ENCODE data around the gene WFS1. TPM values are rescaled to one million over a fixed set of nuclear protein-coding genes. Genes with fewer than 3 reads are reported as not detected.

Gene WFS1
- total RNA-seq, 1 donor from 2014 or later: 18.9 TPM

DNA sequence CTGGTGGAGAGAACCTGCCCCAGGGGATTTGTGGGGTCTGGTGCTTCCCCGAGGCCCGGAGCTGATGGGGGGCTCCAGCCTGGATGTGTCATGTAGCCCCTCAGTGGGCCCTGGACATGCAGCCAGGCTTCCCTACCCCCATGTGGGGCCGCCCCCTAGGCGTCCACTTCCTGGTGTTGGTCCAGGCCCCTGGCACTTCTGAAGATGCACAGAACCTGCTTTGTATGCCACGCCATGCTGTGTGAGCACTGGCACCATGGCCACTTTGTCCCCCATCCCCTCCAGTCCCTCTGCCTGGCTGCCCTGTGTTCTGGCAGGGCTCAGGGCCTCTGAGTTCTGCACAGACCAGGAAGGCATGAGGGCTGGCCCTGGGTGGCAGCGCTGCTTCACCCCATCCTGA is 29.2 kb downstream of the WFS1 start:
- DNase-seq (ENCODE audit: low read depth, low spot score): no peak

DNA sequence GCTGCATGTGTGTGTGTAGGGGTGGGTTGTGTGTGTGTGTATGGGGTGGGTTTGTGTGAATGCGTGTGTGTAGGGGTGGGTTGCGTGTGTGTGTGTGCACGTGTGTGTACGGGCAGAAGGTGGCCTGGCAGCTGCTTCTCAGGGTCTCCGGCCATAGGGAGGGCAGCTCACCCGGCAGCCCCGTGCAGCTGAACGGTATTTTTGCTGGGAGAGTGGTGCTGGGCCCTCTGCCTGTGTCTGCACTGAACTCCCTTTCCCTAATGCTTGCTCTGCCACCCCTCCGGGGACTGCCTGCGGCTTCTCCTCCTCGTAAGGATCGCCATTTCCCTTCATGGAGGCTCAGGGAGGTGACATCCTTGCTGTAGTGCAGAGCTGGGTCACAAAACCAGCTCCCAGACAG is 30.2 kb downstream of the WFS1 start:
- no peak for DNase-seq (ENCODE audit: low read depth, low spot score)

DNA sequence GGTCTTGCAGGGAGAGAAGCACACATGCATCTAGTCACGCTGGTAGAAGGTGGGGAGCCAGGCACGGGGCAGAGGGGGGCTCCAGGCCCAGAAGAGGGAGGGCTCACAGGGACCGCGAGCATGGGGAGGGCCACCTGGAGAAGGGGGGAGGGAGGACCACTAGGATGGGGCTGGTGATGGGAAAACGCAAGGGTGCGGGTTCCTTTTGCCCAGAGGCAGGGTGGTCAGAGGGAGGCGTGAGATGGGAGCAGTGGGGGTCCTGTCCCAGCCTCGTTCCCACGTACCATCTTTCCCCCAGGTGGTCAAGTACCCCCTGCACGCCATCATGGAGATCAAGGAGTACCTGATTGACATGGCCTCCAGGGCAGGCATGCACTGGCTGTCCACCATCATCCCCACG is 30.7 kb downstream of the WFS1 start:
- DNase-seq (ENCODE audit: low read depth, low spot score): no peak

GRCh38 chr4:6301051-6301731 is 31.5 kb downstream of the WFS1 start:
- no peak for DNase-seq (ENCODE audit: low read depth, low spot score)

- DNase-seq (ENCODE audit: low read depth, low spot score): no peak
Measured at GRCh38 chr4:6301732-6302442, 32.2 kb downstream of the WFS1 start.

GRCh38 chr4:6302869-6303268 is 33.2 kb downstream of the WFS1 start:
- no peak for DNase-seq (ENCODE audit: low read depth, low spot score)

DNA sequence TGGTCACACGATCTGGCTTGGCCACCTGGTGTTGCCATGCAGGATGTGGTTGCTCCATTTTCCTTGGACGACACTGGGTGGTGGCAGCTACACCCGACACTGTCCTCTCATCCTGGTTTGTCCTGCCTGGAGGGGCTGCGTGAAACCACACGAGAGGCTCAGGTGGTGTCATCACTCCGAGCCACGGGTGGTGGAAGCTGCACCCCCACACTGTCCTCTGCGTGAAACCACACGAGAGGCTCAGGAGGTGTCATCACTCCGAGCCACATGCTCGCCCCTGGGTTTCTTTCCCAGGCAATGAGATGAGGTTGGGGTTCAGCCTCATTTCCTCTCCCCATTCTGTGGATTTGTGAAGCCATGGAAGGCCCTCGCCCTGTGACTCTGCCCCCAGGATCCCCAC is 34.3 kb downstream of the WFS1 start:
- DNase-seq (ENCODE audit: low read depth, low spot score): no peak

- no peak for DNase-seq (ENCODE audit: low read depth, low spot score)
Measured at GRCh38 chr4:6306299-6306698, 36.6 kb downstream of the WFS1 start.

- no peak for DNase-seq (ENCODE audit: low read depth, low spot score)
Measured at GRCh38 chr4:6307230-6307629, 37.6 kb downstream of the WFS1 start.

GRCh38 chr4:6307891-6308290 is 38.2 kb downstream of the WFS1 start:
- no peak for DNase-seq (ENCODE audit: low read depth, low spot score)

GRCh38 chr4:6308899-6309643 is 39.4 kb downstream of the WFS1 start:
- DNase-seq (ENCODE audit: low read depth, low spot score): no peak

GRCh38 chr4:6309777-6310176 is 40.1 kb downstream of the WFS1 start:
- DNase-seq (ENCODE audit: low read depth, low spot score): no peak

- no peak for DNase-seq (ENCODE audit: low read depth, low spot score)
Measured at GRCh38 chr4:6313216-6313615, 43.6 kb downstream of the WFS1 start.

DNA sequence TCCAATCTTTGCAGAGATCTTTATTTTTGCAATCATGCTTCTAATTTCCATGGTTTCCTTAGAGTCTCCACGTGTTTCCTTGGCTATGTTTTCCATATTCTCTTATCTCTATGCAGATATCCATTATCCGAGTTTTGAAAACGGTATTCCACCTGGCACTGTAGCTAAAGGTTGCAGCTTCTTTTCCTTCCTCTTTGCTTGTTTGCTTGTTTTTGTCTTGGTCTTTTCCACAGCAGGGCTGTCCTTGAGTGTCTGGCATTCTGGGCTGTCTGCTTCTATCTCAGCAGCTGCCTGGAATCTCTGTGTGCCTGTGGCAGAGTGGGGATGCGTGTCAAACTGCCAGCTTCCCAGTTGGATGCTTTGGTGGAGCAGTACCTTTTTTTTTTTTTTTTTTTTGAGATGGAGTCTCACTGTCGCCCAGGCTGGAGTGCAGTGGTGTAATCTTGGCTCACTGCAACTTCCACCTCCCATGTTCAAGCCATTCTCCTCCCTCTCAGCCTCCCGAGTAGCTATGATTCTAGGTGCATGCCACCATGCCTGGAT is 46.9 kb downstream of the WFS1 start:
- DNase-seq (ENCODE audit: low read depth, low spot score): no peak

GRCh38 chr4:6318206-6318605 is 48.6 kb downstream of the WFS1 start:
- DNase-seq (ENCODE audit: low read depth, low spot score): no peak

DNA sequence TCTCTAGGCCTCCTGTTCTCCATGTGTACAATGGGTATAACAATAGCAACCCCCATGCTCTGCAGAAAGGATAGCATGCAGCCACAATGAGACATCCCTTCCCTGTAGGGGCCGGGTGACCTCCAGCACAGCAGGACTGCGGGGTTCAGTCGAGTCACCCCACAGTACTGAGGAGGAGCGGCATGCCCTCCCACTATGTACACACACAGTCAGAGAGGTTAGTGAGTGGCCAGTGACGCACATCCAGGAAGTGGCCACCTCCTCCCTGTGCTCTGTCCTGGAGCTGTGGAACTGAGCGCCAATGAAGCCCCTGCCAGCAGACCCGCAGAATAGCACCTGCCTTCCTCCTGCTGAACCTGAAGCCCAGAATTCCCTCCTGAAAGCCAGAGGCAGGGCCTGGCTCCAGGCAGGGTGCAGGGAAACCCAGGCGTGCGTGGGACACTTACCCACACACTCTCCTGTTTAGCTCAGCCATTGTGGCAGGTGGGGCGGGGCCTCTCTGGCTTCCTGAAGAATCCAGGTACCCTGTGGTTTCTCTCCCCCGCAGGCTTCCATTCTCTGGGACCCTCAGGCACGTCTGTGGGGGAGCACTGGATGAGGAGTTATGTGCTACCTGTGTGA is 50.0 kb downstream of the WFS1 start:
- no peak for DNase-seq (ENCODE audit: low read depth, low spot score)

DNA sequence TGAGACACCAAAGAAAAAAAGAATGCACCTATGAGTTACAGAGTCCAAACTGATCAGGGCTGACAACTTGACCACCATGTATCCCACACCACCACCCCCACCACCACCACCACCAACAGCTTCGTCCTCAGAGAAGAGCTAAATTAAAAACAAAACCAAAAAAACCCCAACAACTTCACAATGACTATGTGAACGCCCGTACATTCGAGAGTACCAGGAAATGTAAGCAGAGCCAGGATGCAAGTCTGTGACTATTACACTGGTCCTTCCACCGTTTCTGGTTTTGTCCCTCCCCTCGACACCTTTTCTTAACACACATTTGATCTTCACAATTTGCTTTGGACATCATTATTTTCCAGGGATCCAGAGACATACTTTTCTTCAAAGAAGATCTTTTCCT is 51.0 kb downstream of the WFS1 start:
- DNase-seq (ENCODE audit: low read depth, low spot score): no peak

GRCh38 chr4:6321361-6321760 is 51.7 kb downstream of the WFS1 start:
- no peak for DNase-seq (ENCODE audit: low read depth, low spot score)

- DNase-seq (ENCODE audit: low read depth, low spot score): no peak
Measured at GRCh38 chr4:6322067-6322760, 52.6 kb downstream of the WFS1 start.

- no peak for DNase-seq (ENCODE audit: low read depth, low spot score)
Measured at GRCh38 chr4:6322761-6323566, 53.3 kb downstream of the WFS1 start.

Data from pulmonary artery endothelial cell (primary cell).